ENCODE measurements around the gene HNRNPC. TPM values are rescaled to one million over a fixed set of nuclear protein-coding genes. Genes with fewer than 3 reads are reported as not detected.

HNRNPC gene
- total and polyA plus RNA-seq, 5 donors from 2014 or later: 582 to 840 (median 791) TPM

DNA sequence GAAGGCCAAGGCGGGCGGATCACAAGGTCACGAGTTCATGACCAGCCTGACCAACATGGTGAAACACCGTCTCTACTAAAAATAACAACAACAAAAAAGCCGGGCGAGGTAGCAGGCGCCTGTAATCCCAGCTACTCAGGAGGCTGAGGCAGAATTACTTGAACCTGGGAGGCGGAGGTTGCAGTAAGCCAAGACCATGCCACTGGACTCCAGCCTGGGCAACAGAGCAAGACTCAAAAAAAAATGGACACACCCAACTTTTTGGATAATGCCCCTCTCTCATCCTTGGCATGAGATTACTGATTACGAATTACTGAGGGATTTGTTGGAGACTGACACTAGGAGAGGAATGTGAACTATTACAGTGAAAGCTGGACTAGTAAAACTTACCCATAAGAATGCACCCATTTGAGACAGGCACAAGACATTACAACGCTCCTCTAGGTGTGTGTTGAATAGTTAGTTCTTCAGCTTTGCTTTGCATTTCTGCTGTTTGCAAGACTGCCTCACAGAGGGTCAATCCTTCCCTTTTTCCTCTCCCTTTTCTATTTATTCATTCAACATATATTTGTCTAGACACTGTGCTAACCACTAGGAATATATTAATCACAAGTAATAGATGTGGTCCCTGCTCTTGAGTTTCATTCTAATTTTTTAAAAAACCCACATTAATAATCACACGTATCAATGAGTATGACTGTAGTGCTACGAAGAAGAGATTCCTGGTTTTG is 67.3 kb downstream of the HNRNPC start:
- Mint-ChIP-seq H3K4me1 (peaks cover 9 to 18% (median 11%) of the 10 kb centered on the region in 4 donors), H3K36me3 (peaks cover 6% of the 10 kb centered on the region), H3K27me3 (no peaks in the 10 kb centered on the region), H3K27ac (no peak overlapping the region), H3K4me3 (no peak overlapping the region), H3K9me3 (no peaks in the 10 kb centered on the region)
- DNase-seq: no peak
- Histone ChIP-seq H3K4me3 (ENCODE audit: low read depth, low read length) (no peak overlapping the region), H3K36me3 (ENCODE audit: control insufficient read depth, insufficient read depth, low read length) (peaks cover 5% of the 10 kb centered on the region), H3K9me3 (ENCODE audit: control insufficient read depth in 2 of 2, low read length in 2 of 2) (no peaks in the 10 kb centered on the region), H3K27ac (ENCODE audit: insufficient read depth, low read length, poor library complexity, severe bottlenecking) (no peak overlapping the region), H3K4me1 (ENCODE audit: control insufficient read depth, insufficient read depth, low read length, poor library complexity, severe bottlenecking) (no peaks in the 10 kb centered on the region), H3K27me3 (ENCODE audit: control insufficient read depth, insufficient read depth, low read length) (no peaks in the 10 kb centered on the region)
- ATAC-seq (ENCODE audit: low read depth in 2 of 2): no peak

DNA sequence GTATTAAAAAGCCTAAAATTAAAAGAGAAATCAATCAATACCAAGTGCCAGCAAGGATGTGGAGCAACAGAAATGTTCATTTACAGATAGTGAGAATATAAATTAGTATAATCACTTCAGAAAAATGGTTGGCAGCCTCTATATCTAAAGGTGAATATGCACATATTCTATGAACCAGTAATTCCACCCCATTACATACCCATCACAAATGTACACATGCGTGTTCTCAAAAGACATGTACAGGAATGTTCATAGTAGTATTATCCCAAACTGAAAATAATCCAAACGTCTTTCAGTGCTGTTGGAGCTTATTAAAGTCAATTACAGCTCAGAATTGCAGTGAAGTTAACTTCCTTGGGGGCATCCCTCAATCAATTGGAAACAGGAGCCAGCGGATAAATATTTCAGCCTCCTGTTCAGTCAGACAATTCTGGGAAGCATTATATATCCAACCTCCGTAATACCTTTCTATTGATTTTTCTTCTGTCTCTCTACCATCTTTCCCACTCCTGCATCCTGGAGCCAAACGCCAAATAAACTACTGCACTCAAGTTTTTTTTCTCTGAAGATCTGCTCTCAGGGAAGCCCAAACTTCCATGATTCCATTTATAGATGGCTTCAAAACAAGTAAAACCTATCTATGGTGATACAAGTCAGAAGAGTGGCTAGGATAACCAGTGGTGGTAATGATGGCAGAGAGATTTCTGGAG is 68.3 kb downstream of the HNRNPC start:
- Mint-ChIP-seq H3K27ac (no peak overlapping the region), H3K9me3 (no peaks in the 10 kb centered on the region), H3K27me3 (no peaks in the 10 kb centered on the region), H3K4me3 (no peak overlapping the region), H3K4me1 (peaks cover 4 to 16% (median 11%) of the 10 kb centered on the region in 4 donors), H3K36me3 (peaks cover under 1% of the 10 kb centered on the region)
- H3K27ac ChIP-seq (ENCODE audit: insufficient read depth, low read length, poor library complexity, severe bottlenecking): no peak overlapping the region
- peaks cover 3% of the 10 kb centered on the region for H3K36me3 ChIP-seq (ENCODE audit: control insufficient read depth, insufficient read depth, low read length)
- no peaks in the 10 kb centered on the region for H3K9me3 ChIP-seq (ENCODE audit: control insufficient read depth in 2 of 2, low read length in 2 of 2)
- no peaks in the 10 kb centered on the region for H3K4me1 ChIP-seq (ENCODE audit: control insufficient read depth, insufficient read depth, low read length, poor library complexity, severe bottlenecking)
- ATAC-seq (ENCODE audit: low read depth in 2 of 2) (no peak), DNase-seq (no peak)
- H3K4me3 ChIP-seq (ENCODE audit: low read depth, low read length): no peak overlapping the region
- no peaks in the 10 kb centered on the region for H3K27me3 ChIP-seq (ENCODE audit: control insufficient read depth, insufficient read depth, low read length)

- DNase-seq (no peak), ATAC-seq (ENCODE audit: low read depth in 2 of 2) (no peak)
- H3K4me3 Mint-ChIP-seq: no peak overlapping the region
- H3K4me1 Mint-ChIP-seq: peaks cover 4 to 16% (median 12%) of the 10 kb centered on the region in 4 donors
- Histone ChIP-seq H3K36me3 (ENCODE audit: control insufficient read depth, insufficient read depth, low read length) (peaks cover 3% of the 10 kb centered on the region), H3K9me3 (ENCODE audit: control insufficient read depth in 2 of 2, low read length in 2 of 2) (no peaks in the 10 kb centered on the region), H3K4me3 (ENCODE audit: low read depth, low read length) (no peak overlapping the region), H3K27ac (ENCODE audit: insufficient read depth, low read length, poor library complexity, severe bottlenecking) (no peak overlapping the region), H3K4me1 (ENCODE audit: control insufficient read depth, insufficient read depth, low read length, poor library complexity, severe bottlenecking) (no peaks in the 10 kb centered on the region), H3K27me3 (ENCODE audit: control insufficient read depth, insufficient read depth, low read length) (no peaks in the 10 kb centered on the region)
- H3K27me3 Mint-ChIP-seq: no peaks in the 10 kb centered on the region
- H3K27ac Mint-ChIP-seq: peak overlapping the region in 1 of 3 donors; percentile 10
- no peaks in the 10 kb centered on the region for H3K36me3 Mint-ChIP-seq
- no peaks in the 10 kb centered on the region for H3K9me3 Mint-ChIP-seq
Observed at GRCh38 chr14:21199611-21200560, 69.4 kb downstream of the HNRNPC start.

DNA sequence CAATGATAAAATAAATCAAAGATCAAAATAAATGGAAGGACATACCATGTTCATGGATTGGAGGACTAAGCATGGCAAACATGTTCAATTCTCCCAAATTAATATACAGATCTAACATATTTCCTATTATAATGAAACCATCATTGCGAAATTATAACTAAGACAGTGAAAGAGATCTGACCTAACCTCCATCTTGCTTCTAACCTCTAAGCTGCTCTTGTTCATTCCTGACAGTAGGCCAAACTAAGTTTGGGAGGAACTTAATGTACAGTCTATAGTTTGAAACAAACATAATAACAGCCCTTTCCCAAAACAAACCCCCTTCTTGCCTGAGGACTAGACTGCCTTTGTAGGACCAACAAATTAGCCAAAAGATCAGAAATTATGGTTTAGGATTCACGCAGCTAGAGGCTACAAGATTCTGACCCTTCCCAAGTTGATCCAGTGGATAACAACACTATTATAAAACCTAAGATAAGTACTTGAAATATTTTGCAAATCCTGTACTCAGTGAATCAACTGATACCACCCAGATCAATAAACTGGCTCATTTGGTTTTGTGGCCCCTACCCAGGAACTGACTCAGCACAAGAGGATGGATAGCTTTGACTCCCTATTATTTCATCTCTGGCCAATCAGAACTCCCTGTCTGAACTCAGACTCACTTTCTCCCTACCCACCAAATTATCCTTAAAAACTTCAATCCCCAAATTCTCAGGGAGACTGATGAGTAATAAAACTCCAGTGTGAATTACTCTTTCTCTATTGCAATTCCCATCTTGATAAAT is 71.6 kb downstream of the HNRNPC start:
- peaks cover 6 to 14% (median 13%) of the 10 kb centered on the region in 4 donors for H3K4me1 Mint-ChIP-seq
- H3K36me3 ChIP-seq (ENCODE audit: control insufficient read depth, insufficient read depth, low read length): no peaks in the 10 kb centered on the region
- peak overlapping the region in 1 of 3 donors; percentile 38 for H3K27ac Mint-ChIP-seq
- no peaks in the 10 kb centered on the region for H3K9me3 ChIP-seq (ENCODE audit: control insufficient read depth in 2 of 2, low read length in 2 of 2)
- no peaks in the 10 kb centered on the region for H3K27me3 Mint-ChIP-seq
- no peak overlapping the region for H3K27ac ChIP-seq (ENCODE audit: insufficient read depth, low read length, poor library complexity, severe bottlenecking)
- H3K9me3 Mint-ChIP-seq: no peaks in the 10 kb centered on the region
- H3K27me3 ChIP-seq (ENCODE audit: control insufficient read depth, insufficient read depth, low read length): no peaks in the 10 kb centered on the region
- H3K36me3 Mint-ChIP-seq: no peaks in the 10 kb centered on the region
- peaks cover under 1% of the 10 kb centered on the region for H3K4me1 ChIP-seq (ENCODE audit: control insufficient read depth, insufficient read depth, low read length, poor library complexity, severe bottlenecking)
- no peak for DNase-seq
- no peak overlapping the region for H3K4me3 Mint-ChIP-seq
- no peak for ATAC-seq (ENCODE audit: low read depth in 2 of 2)
- H3K4me3 ChIP-seq (ENCODE audit: low read depth, low read length): no peak overlapping the region

DNA sequence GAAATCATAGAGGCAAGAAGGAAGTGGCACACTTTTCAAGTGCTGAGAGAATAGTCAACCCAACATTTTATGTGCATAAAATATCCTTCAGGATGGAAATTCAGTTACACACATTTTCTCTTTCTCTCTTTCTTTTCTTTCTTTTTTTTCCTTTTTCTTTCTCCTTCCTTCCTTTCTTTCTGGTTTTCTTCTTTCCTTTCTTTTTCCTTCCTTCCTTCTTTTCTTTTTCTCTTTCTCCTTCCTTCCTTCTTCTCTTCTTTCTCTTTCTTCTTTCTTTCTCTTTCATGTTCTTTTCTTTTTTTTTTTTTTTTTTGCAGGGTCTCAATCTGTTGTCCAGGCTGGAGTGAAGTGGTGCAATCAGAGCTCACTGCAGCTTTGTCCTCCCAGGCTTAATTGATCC is 74.6 kb downstream of the HNRNPC start:
- H3K27me3 Mint-ChIP-seq: no peaks in the 10 kb centered on the region
- no peaks in the 10 kb centered on the region for H3K36me3 Mint-ChIP-seq
- peaks cover 12% of the 10 kb centered on the region for H3K4me1 ChIP-seq (ENCODE audit: control insufficient read depth, insufficient read depth, low read length, poor library complexity, severe bottlenecking)
- H3K9me3 ChIP-seq (ENCODE audit: control insufficient read depth in 2 of 2, low read length in 2 of 2): no peaks in the 10 kb centered on the region
- H3K4me3 Mint-ChIP-seq: peak overlapping the region in 1 of 4 donors; percentile 48
- DNase-seq (no peak), ATAC-seq (ENCODE audit: low read depth in 2 of 2) (no peak)
- H3K27ac ChIP-seq (ENCODE audit: insufficient read depth, low read length, poor library complexity, severe bottlenecking): no peak overlapping the region
- no peak overlapping the region for H3K4me3 ChIP-seq (ENCODE audit: low read depth, low read length)
- peaks cover 6 to 26% (median 10%) of the 10 kb centered on the region in 4 donors for H3K4me1 Mint-ChIP-seq
- H3K27me3 ChIP-seq (ENCODE audit: control insufficient read depth, insufficient read depth, low read length): no peaks in the 10 kb centered on the region
- H3K36me3 ChIP-seq (ENCODE audit: control insufficient read depth, insufficient read depth, low read length): no peaks in the 10 kb centered on the region
- no peaks in the 10 kb centered on the region for H3K9me3 Mint-ChIP-seq
- H3K27ac Mint-ChIP-seq: peak overlapping the region in 1 of 3 donors; percentile 97

DNA sequence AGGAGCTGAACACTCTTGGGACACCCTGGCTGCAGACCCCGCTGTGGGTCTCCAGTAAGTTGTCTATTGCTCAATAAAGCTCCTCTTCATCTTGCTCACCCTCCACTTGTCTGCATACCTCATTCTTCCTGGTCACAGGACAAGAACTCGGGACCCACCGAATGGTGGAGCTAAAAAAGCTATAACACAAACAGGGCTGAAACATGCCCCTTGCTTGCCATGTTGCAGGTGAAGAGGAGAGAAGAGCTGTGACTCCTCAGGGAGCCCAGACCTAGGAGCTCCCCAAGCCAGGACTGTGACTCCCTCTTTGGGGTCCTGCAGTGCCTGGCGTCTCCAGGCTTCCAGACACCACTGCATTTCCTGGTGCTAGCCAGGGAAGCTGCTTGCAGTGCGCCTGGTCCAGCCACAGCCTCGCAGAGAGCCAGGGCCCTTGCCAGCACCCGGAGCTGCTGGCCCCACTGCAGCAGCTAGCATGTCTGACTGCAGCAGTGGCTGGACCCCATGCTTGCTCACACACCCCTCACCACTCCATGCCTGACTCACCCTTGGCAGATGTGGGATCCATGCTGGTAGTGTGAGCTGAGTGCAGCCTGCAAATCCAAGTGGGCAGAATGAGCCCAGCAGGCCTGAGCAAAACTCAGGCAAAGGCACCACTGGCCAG is 76.2 kb downstream of the HNRNPC start:
- peaks cover 12% of the 10 kb centered on the region for H3K4me1 ChIP-seq (ENCODE audit: control insufficient read depth, insufficient read depth, low read length, poor library complexity, severe bottlenecking)
- Mint-ChIP-seq H3K9me3 (no peaks in the 10 kb centered on the region), H3K36me3 (no peaks in the 10 kb centered on the region), H3K27ac (peak overlapping the region in 1 of 3 donors; percentile 14), H3K27me3 (no peaks in the 10 kb centered on the region), H3K4me3 (peak overlapping the region in 1 of 4 donors; percentile 52), H3K4me1 (peaks cover 3 to 26% (median 10%) of the 10 kb centered on the region in 4 donors)
- H3K4me3 ChIP-seq (ENCODE audit: low read depth, low read length): no peak overlapping the region
- DNase-seq (no peak), ATAC-seq (ENCODE audit: low read depth in 2 of 2) (no peak)
- H3K27ac ChIP-seq (ENCODE audit: insufficient read depth, low read length, poor library complexity, severe bottlenecking): no peak overlapping the region
- no peaks in the 10 kb centered on the region for H3K27me3 ChIP-seq (ENCODE audit: control insufficient read depth, insufficient read depth, low read length)
- no peaks in the 10 kb centered on the region for H3K36me3 ChIP-seq (ENCODE audit: control insufficient read depth, insufficient read depth, low read length)
- H3K9me3 ChIP-seq (ENCODE audit: control insufficient read depth in 2 of 2, low read length in 2 of 2): no peaks in the 10 kb centered on the region

All from CD4-positive, CD25-positive, alpha-beta regulatory T cell (primary cell).